Iris pigment epithelial cell (primary cell): ENCODE results near the gene OGFOD3.

Experiments used
- DNase-seq: peaks from one replicate; pipeline ENCODE4 v3.0.0-alpha.2; 2011; ENCODE audit warnings: low read depth

OGFOD3 gene

DNA sequence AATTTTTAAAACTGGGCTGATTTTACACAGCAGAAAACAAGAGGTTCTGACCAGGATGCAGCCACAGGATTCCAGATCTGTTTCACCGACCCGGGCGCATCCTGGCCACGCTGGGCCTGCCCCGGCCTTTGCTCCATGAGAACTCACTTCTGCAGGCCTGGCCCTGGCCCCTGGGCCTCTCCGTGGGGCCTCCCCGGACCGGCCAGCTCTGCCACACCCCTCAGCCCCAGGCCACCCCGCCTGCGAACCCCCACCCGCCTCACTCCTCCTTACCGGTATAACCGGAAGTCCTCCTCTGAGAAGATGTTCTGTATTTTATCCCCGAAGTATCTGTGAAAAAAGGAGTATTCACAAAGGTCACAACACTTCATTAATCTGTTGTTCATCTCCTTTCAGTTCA, 13.3 kb downstream of the OGFOD3 start:
- no peak for DNase-seq

DNA sequence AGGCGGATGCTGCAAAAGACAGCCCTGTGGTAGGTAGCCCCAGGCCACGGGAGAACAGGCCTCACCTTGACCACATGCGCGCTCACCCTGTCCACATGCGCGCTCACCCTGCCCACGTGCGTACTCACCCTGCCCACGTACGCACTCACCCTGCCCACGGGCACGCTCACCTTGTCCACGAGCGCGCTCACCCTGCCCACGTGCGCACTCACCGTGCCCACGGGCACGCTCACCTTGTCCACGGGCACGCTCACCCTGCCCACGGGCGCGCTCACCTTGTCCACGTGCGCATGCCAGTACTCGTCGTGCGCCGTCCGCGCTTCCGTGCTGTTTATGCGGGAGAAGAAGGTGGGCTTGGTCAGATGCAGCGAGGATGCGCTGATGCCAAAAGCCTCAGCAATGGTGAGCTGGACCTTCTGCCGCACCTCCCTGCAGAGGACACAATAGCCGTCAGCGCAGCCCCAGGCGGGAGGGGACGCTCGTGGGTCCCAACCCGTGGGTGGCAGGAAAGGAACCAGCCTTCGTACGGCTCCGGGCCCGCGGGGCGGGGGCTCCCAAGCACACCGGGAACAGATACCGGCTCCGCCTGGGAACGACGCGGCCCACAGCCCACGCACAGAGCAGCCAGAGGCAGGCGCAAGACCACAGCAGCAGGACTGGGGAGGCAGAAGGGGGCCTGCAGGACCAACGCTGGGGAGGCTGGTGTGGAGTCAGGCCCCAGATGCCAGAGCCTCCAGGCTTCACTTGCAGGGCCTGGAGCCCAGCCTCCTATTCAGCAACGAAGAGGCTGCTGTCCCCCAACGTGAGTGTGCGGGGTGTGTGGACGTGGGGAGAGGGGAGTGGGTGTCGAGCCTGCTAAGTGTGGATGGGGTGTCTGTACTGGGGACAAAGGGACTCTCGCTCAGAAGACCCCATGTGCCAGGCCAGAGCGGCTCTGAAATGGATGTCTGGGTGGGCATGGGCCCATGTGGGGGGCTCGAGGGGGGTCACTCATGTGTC, 14.4 kb downstream of the OGFOD3 start:
- no peak for DNase-seq

DNA sequence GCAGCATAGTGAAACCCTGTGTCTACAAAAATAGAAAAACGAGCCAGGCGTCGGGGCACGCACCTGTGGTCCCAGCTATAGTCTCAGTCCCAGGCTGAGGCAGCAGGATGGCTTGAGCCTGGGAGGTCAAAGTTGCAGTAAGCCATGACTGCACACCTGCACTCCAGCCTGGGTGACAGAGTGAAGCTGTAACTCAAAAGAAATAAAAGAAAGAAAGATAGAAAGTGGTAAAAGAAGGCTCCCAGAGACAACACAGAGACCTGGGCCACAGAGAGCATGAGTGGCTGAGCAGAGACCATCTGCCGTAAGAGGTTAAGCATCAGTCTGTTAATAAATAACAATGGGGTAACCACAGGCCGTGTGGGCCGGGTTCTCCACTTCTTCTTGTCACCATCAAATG, 15.5 kb downstream of the OGFOD3 start:
- DNase-seq = no peak

DNA sequence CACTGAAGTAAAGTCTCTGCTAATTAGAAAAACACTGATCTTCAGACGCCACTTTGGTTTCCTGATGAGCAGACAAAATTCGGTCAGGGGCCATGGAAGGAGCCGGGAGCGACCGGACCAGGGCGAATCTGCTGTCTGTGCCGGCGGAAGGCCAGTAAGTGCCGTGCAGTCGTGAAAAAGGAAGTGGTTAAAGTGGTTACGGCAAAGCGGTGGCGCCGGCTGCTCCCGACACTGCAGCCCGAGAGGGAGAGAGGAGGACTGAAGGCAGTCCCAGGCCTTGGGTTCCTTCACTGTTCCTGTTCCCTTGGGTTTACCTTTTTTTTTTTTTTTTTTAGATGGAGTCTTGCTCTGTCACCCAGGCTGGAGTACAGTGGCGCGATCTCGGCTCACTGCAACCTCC, 17.6 kb downstream of the OGFOD3 start:
- no peak for DNase-seq

DNA sequence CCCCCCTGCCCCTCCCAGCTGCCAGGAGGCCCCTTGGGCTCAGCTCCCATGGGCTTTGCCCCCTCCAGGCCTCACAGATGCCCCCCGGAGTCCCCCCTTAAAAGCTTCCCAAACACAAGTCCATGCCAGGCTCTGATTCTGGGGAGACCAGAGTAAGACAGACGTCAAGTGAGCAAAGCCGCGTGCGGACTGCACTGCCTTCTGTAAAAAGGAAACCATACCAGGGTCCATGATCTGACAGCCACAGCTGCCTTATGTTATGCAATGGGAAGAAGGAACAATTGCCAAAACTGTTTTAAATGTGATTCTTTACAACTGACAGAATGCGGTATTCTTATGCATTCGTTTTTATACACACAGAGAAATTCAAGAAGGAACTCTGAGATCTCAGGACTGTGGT, 18.2 kb downstream of the OGFOD3 start:
- DNase-seq = no peak

DNA sequence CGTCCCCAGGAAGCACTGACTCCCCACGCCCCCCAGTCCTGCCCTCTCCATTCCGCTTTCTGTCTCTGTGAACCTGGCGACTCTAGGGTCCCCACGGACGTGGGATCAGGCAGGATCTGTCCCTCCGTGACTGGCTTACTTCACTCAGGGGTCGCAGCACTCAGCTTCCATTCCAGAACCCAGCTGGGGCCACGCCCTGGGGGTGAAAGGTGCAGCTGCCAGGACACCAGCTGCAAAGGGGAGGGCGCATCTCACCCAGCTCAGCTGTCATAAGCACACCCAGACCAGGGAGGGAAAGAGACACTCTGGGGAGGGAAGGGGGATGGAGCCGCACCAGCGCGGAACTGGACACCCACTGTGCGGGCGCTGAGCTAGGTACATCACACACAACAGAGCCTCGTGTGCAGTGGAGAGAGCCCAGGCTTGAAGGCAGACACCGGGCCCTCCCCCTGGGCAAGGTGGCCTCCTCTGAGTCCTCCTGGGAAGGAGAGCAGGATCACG, 18.7 kb downstream of the OGFOD3 start:
- no peak for DNase-seq

DNA sequence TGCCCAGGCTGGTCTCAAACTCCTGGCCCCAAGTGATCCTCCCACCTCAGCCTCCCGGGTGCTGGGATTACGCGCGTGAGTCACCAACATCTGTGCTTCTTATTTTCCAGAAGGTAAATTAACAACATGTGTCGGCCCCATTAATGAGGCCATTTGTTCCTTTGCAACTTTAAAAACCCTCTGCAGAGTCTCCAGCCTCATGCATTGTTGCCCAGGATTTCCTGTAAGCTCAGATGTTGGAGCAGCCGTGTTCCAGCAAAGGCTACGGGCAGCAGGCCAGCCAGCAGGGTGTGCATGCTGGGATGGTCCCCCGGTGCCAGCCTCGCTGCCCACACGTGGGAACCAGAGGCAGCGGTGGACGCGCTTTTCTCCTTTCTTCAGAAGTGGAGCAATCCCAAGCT, 19.3 kb downstream of the OGFOD3 start:
- DNase-seq = peak; percentile 31

DNA sequence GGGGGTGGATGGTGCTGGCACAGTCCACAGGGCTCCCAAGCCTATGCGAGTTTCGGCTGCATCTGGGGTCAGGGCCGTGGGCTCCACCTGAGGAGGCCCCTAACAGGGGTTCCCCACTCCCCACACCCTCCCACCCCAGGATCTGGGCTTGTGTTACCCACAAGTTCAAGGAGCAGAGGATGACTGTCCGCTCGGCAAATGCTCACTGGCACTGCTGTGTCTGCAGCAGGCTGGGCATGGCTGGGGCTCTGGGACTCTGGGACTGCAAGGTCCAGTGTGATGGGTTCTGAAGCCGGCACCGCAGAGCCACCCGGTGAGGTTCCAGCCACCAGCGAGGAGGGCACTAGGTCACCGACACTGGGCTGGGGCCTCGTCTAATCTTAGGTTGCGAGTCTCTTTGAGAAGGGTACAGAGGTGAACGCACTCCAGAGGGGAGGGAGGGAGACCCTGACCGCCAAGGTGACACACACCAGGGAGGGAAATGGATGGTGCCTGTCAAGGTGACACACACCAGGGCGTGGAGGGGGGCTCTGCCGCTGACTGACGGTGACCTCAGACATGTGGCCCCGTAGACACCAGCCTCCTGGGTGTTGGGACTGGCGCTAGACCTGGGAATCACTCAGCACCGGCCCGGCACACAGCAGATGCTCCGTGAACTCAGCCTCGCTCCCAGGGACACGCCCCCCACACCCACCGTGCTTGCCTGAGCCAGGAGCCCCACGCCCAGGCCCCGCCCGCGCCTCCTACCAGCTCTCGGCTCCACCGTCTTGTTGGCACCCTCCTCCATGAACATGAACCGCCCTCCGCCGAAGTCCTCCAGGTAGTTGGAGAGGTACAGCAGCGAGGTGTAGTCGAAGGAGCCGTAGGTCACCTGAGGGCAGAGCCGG, 20.7 kb downstream of the OGFOD3 start:
- DNase-seq = no peak

DNA sequence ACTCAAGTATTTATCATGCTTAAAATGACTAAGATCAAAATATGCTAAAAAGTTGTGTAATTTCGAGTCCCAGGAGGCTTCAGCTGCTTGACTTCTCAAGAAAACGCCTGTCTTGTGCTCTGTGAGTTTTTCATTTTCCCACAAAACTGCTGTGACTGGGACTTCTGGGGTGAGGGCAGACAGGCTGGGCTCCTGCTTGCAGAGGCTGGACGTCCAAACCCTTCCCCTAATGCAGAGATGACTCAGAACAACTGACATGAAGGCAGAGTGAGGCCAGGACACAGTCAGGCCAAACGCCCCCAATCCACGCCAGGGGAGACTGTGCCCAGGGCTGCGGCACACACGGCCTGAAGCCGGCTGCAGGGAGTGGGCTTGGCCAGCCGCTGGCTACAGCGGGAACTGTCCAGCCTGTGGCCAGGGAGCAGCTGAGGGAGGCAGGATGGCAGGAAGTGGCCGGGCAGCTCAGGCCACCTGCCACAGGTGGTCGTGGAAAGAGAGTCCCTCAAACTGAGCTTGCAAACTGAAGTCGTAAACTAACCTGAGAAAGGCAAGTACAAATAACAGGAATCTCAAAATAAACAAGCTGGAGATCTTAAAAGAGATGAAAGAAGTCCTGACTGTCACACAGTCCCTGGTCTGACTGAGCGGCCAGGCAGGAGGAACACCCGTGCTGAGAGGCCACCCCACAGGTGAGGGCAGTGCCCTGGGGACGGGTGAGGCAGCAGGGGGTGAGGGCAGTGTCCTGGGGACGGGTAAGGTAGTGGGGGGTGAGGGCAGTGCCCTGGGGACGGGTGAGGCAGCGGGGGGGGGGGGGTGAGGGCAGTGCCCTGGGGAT, 21.6 kb downstream of the OGFOD3 start:
- DNase-seq = peak; percentile 80

DNA sequence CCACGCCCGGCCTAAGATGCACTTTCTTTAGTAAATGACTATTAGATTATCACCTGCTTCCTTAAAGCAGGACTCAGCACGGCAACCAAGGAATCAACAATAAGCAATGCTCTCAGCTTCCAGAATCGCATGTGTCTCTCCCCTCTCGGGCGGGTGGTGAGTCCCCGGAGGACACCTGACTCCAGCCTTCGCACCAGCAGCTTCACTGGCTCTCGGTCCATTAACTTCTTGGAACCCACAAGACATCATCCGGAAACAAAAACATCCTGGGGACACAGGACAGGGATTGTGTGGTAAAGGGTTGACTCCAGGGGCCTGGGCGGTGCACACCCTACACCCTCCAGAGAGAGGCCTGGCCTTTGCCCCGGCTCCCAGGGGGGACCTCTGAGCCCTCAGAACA, 24.1 kb downstream of the OGFOD3 start:
- no peak for DNase-seq

DNA sequence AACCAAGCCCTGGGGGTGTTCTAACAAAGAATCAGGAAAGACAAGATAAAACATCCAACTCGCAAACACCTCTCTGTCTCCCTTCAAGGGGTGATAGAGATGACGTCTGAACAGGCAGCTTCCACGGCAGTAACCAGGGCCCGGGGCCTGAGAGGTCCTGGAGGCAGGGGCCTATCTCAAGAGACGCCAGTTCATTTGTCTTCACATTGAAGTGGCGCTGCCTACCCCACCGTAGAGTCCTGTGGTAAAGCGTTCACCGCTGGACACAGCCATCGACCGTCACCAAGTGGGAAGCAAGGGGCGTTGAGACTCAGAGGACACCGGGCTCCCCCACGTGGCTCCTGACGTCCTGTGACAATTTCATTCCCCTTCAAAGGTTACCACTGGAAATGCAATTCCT, 25.4 kb downstream of the OGFOD3 start:
- no peak for DNase-seq

DNA sequence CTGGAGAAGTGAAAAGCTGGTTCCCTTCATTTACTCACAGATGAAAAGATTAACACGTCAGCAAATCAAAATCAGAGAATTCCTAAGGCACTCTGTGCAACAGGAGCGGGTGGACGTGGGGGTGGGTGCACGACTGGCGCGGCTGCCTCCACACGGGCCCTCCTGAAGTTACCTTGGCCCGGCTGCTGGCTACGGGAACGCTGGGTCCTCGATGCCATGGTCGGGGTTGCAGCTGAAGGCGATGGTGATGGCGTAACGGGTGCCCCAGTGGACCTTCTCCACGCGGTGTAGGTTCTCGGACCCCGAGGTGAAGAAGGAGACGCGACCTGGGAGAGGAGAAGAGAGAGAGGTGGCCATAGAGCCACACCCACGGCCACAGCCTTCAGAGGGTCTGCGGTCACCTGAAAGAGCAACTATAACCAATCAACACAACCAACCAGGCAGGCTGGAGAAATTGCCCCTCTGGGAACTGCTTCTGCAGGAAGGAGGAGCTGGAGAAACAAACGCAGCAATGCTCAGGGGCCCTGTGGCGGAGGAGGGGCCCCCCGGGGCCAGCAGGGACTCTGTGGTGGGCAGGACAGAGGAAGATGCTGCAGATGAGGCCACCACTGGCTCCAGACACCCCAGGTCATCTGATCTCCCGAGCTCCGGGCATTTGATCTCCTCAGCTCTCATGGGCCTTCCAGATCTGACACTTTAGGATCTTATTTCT, 26.0 kb downstream of the OGFOD3 start:
- DNase-seq = no peak

DNA sequence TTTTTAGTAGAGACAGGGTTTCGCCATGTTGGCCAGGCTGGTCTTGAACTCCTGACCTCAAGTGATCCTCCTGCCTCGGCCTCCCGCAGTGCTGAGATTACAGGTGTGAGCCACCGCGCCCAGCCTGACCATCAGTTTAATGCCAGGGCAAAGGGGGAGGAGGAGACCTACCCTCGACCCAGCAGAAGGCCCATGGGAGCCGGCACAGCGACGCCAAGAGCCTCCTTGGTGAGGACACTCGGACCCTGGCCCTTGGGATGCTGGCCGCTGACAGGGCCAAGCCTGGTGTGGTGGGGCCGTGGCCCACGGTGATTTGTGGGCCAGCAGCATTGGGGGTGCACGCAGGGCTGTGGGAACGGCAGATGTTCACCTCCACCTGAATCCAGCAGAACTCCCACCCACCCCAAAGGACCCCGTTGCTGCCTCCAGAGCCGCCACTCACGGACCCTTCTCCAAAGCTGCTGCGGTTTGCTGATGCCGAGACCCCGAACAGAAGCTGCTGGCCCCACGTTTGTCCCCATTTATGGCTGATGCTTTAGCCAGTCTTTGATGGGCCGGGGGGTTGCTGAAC, 26.8 kb downstream of the OGFOD3 start:
- no peak for DNase-seq

DNA sequence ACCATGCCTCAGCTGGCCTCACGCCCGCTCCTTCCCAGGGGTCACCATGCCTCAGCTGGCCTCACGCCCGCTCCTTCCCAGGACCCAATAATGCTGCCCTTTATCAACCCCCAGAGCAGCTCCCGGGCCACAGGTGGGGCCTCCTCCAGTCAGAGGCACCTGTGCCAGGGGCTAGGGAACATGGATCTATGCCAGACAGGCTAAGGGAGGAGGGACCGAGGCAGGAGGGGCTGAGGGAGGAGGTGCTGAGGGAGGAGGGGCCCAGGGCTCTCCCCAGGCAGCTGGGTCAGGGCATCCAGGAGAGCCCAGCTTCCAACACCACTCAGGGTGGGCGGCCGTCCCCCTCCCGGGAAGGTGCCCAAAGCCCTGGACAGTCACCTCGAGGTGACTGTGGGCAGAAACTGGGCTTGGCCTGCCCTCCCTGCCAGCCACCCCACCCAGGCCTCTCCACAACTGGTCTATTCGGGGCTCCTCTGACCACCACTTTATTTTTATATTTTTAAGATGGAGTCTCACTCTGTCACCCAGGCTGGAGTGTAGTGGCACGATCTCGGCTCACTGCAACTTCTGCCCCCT, 27.4 kb downstream of the OGFOD3 start:
- no peak for DNase-seq

DNA sequence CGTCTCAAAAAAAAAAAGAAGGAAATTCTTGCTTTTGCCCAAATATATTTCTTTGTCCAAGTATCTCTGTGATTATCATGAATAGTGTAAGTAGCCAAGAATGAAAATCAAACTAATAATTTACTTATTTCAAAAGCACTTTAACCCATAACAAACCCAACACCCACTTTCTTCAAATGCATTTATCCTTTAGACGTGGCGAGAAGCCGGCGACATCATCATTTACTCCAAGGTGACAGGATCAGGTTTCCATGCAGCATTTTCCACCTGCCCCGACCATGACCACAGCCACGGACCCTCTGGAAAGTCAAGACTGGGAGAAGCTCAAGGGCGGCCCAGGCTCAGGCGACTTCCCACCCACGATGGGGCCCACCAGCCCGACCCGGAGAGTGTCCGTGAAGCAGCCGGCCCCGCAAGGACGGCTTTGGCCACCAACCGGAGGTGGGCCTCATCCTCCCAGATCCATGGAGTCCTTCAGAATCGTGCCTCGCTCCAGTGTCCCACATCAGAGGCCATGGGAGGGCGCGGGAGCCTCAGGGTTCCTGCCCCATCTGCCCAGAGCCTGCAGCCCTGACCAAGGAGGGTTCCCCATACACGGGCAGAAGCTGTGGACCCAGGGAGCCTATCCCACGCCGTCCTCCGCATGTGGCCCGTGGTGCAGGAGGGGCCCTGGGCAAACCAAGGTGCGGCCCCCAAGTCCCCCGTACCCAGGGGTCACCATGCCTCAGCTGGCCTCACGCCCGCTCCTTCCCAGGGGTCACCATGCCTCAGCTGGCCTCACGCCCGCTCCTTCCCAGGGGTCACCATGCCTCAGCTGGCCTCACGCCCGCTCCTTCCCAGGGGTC, 28.1 kb downstream of the OGFOD3 start:
- no peak for DNase-seq

DNA sequence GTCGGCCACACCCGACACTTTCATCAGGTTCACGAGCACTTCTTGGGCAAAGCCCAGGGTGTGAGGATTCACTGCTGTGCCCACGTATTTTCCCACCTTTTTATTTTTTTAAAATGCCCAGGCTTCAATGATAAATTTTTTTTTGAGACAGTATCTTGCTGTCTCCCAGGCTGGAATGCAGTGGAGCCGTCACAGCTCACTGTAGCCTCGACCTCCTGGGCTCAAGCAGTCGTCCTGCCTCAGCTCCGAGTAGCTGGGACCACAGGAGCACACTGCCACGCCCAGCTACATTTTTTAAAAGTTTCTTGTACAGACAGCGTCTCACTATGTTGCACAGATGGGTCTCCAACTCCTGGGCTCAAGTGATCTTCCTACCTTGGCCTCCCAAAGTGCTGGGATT, 29.0 kb downstream of the OGFOD3 start:
- DNase-seq = no peak

DNA sequence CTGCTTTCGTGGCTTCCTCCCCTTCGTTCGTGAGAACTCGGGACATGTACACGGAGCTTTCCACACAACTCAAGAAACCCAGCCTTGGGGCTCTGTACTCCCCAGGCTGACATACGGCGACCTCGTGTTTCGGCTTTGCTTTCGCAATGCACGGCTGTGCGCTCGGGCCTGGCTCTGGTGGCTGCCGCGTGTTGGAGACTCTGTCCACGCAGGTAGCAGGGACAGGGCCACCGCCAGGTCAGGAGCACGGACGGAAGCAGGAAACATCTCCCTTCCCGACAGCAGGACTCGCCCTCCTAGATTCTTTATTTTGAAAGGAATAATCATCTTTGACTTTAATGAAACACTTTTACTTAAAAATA, 29.5 kb downstream of the OGFOD3 start:
- DNase-seq = no peak

DNA sequence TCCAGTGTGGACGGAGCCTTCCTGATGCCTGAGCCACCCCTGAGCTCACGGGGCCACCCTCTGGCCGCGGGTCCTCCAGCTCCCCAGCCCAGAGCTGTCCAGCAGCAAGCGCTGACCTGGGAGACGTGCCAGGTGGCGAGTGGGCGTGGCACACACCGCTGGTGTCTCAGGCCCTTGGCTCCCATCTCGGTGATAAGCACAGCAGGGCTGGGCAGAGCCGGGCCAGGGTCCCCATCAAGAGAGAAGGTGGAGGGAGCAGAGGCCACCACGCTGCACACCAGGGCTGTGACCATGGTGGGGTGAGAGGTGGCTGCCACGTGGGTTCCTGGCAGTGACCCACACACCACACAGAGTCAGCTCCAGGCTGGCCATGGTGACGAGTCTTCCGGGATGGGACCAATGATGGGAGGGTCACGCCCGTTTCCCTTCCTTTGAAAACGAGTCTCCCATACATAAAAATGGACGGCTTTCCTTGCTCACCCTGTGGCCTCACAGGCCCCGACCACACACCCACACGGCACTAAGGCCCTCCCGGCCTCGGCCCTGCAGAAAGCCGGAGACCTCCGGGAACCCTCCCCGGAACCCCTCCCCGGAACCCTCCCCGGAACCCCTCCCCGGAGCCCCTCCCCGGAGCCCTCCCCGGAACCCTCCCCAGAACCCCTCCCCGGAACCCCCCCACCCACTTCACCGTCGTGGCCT, 30.0 kb downstream of the OGFOD3 start:
- DNase-seq = no peak

DNA sequence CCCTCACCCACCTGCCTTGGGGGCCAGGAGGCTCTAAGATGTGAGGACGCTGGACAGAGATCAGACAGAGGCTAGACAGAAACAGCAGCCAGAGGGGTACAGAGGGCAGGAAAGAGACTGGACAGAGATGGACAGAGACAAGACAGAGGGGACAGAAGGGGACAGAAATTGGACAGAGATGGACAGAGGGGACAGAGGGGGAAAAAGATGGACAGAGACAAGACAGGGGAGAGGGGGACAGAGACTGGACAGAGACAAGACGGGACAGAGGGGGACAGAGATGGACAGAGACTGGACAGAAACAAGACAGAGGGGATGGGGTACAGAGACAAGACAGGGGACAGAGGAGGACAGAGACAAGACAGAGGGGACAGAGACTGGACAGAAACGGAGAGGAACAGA, 30.7 kb downstream of the OGFOD3 start:
- no peak for DNase-seq
